CD4-positive, alpha-beta T cell (primary cell): ENCODE data around the gene TMEM131. TPM values are rescaled to one million over a fixed set of nuclear protein-coding genes. Genes with fewer than 3 reads are reported as not detected.
A peak's percentile ranks its signal among the peaks of the same experiment; 100 is the strongest.
"Not testable (repeated sequence)": the region's sequence is repeated elsewhere in the genome, so short reads cannot be mapped to it uniquely, and the experiment has no call there.

Source experiments
- ATAC-seq: fragments of 200-7000 bp; cut with Tn5 transposase; one replicate; pipeline ENCODE4 v1.10.0; 2022; ENCODE audit warnings: mild to moderate bottlenecking; ENCODE audit not compliant: poor library complexity
- CTCF ChIA-PET: fragments of 350-600 bp; sonication (Branson Sonifier 250); formaldehyde crosslinking; loops from one replicate; lab custom pipeline; 2021; ENCODE audit warnings: antibody characterized with exemption, inconsistent platforms; lab: Charles Lee
- POLR2A ChIA-PET: fragments of 350-600 bp; sonication (Branson Sonifier 250); formaldehyde crosslinking; loops from one replicate; lab custom pipeline; 2021; ENCODE audit warnings: antibody characterized with exemption, inconsistent platforms; lab: Charles Lee
- DNase-seq, 14 experiments: peaks; one replicate each; pipeline ENCODE4 v3.0.0-alpha.2; 2013 to 2020; ENCODE audit warnings: mixed read lengths in 2 of 14
- H3K27ac ChIP-seq, 2 donors: one replicate each; pipeline versions ENCODE4 v1.5.1 to v1.7.0; 2013; ENCODE audit warnings: low read length in 2 of 2, low read depth in 1 of 2, mild to moderate bottlenecking in 1 of 2
- H3K27me3 ChIP-seq, 2 experiments: 1 replicate in 1 of 2; 2 replicates in 1 of 2; pipeline versions ENCODE4 v1.6.1 to v1.7.0; 2013; ENCODE audit warnings: low read length in 2 of 2, control low read depth in 1 of 2, mild to moderate bottlenecking in 1 of 2, moderate library complexity in 1 of 2; ENCODE audit not compliant: insufficient read depth in 2 of 2, control insufficient read depth in 1 of 2
- H3K36me3 ChIP-seq: one replicate; pipeline ENCODE4 v1.6.1; 2013; ENCODE audit warnings: low read length, control low read depth; ENCODE audit not compliant: insufficient read depth
- H3K4me1 ChIP-seq: one replicate; pipeline ENCODE4 v1.6.1; 2013; ENCODE audit warnings: low read length, control low read depth; ENCODE audit not compliant: insufficient read depth
- H3K4me3 ChIP-seq: one replicate; pipeline ENCODE4 v1.5.1; 2013; ENCODE audit warnings: mild to moderate bottlenecking, low read length, moderate library complexity
- H3K9me3 ChIP-seq, 2 experiments: 1 replicate in 1 of 2; 2 replicates in 1 of 2; pipeline versions ENCODE4 v1.6.1 to v1.7.0; 2013; ENCODE audit warnings: low read length in 2 of 2, mild to moderate bottlenecking in 2 of 2, control low read depth in 1 of 2, moderate library complexity in 1 of 2; ENCODE audit not compliant: control insufficient read depth in 1 of 2, insufficient read depth in 1 of 2
- H3K27ac Mint-ChIP-seq: one replicate; pipeline ENCODE4 v1.8.0; 2020; ENCODE audit warnings: mixed read lengths
- H3K27me3 Mint-ChIP-seq: one replicate; pipeline ENCODE4 v1.8.0; 2021; ENCODE audit warnings: mixed read lengths
- H3K36me3 Mint-ChIP-seq: one replicate; pipeline ENCODE4 v1.8.0; 2021; ENCODE audit warnings: low read depth, mixed read lengths
- H3K4me1 Mint-ChIP-seq: one replicate; pipeline ENCODE4 v1.8.0; 2021; ENCODE audit warnings: low read depth, mixed read lengths
- H3K4me3 Mint-ChIP-seq: one replicate; pipeline ENCODE4 v1.8.0; 2020; ENCODE audit warnings: mild to moderate bottlenecking, mixed read lengths
- H3K9me3 Mint-ChIP-seq: one replicate; pipeline ENCODE4 v1.8.0; 2020; ENCODE audit warnings: mixed read lengths
- intact Hi-C, 2 experiments: fragments of 100-400 bp; cut with DNase I in 1 of 2; cut with micrococcal nuclease in 1 of 2; formaldehyde crosslinking; loops; one replicate each; pipeline versions ENCODE4 v1.15.1 to v1.9.0; 2023 to 2025; cut with DNase I, micrococcal nuclease
- total RNA-seq, 174 experiments: library from RNA in 2 of 174; stranded (reverse) in 2 of 174; gene quantifications; one replicate each; pipeline ENCODE4 v1.2.3 and lab custom pipeline; 2021 to 2026
- TF ChIP-seq, protein P1 (sequence below): fragments of 200-600 bp; IDR thresholded peaks from one replicate; pipeline ENCODE4 v1.8.0; 2022; ENCODE audit warnings: antibody characterized with exemption, mild to moderate bottlenecking

Gene TMEM131
- total RNA-seq, 2 experiments from 2014 or later = 29.2 to 33.6 TPM

DNA sequence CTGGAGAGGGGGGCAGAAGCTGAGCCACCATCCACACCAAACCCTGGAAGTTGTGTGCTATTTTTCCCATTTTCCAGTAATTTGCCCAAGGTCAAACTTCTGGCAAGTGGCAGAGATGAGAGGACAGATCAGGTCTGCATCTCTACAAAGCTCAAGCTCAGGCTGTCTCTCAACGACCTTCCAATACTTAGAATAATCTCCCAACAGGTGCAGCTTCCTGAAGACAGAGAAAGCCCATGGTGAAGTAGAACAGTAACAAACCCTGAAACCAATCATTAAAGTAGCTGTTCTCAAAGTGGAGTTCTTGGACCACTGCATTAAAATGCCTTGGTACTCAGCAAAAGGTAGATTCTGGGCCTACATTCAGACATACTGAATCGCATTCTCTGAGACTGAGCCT, 37.6 kb downstream of the TMEM131 start:
- H3K4me1 Mint-ChIP-seq = peaks cover 86% of the 10 kb centered on the region
- H3K36me3 Mint-ChIP-seq = no peaks in the 10 kb centered on the region
- intact Hi-C loops = loop anchor here in 1 of 2 experiments (5.0 kb wide), 1 partner anchor 34 kb away; no protein-coding TSS in a partner anchor
- no peaks in the 10 kb centered on the region for H3K9me3 Mint-ChIP-seq
- Histone ChIP-seq H3K4me3 (no peak overlapping the region), H3K36me3 (no peaks in the 10 kb centered on the region), H3K9me3 (no peaks in the 10 kb centered on the region), H3K4me1 (peaks cover 6% of the 10 kb centered on the region), H3K27ac (no peak overlapping the region), H3K27me3 (no peaks in the 10 kb centered on the region)
- TF ChIP-seq, protein P1, sequence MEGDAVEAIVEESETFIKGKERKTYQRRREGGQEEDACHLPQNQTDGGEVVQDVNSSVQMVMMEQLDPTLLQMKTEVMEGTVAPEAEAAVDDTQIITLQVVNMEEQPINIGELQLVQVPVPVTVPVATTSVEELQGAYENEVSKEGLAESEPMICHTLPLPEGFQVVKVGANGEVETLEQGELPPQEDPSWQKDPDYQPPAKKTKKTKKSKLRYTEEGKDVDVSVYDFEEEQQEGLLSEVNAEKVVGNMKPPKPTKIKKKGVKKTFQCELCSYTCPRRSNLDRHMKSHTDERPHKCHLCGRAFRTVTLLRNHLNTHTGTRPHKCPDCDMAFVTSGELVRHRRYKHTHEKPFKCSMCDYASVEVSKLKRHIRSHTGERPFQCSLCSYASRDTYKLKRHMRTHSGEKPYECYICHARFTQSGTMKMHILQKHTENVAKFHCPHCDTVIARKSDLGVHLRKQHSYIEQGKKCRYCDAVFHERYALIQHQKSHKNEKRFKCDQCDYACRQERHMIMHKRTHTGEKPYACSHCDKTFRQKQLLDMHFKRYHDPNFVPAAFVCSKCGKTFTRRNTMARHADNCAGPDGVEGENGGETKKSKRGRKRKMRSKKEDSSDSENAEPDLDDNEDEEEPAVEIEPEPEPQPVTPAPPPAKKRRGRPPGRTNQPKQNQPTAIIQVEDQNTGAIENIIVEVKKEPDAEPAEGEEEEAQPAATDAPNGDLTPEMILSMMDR = no peak
- ChIA-PET CTCF (interaction anchor here (1.1 kb wide), 1 partner anchor 10 kb away, joined by 3 read pairs; no protein-coding TSS in a partner anchor), POLR2A (no interaction called here)
- ATAC-seq (no peak), DNase-seq (no peak)
- no peak overlapping the region for H3K4me3 Mint-ChIP-seq
- peak overlapping the region; percentile 31 for H3K27ac Mint-ChIP-seq
- no peaks in the 10 kb centered on the region for H3K27me3 Mint-ChIP-seq

DNA sequence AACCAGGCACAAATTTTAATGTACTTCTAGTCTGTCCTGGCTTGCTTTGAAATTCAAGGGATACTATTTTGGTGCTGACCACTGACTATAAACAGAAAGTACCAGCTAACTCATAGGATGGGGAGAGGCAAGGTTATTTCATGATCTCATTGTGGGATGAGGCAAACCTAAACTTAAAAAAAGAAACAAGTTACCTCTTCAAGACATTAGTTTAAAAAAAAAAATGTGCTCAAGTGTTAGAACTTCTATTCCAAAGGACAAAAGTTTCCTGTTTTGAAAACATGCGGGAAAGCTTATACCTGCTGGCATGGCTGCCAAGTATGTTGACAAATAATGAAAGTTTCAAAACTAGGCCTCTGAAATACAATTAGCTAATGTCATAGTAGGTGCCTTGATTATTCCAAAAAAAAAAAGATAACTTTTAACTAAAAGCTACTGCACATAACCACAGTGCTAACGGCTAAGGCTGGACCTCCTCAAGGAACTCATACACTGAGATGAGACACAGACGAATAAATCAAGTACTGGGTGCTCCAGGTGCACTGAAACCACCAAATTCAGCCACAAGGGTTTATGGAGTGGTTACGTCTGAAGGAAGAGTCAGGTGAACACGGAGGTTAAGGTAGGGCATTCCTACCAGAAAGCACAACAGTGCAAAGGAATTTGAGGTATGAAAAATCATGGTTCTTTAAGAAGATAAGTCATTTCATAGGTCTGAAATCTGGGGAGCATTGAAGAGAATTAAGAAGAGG, 38.1 kb downstream of the TMEM131 start:
- H3K27me3 Mint-ChIP-seq = no peaks in the 10 kb centered on the region
- H3K9me3 Mint-ChIP-seq = no peaks in the 10 kb centered on the region
- Histone ChIP-seq H3K4me3 (no peak overlapping the region), H3K9me3 (no peaks in the 10 kb centered on the region), H3K27me3 (no peaks in the 10 kb centered on the region), H3K4me1 (peaks cover 6% of the 10 kb centered on the region), H3K36me3 (no peaks in the 10 kb centered on the region), H3K27ac (no peak overlapping the region)
- DNase-seq = peak in 1 of 14 experiments; percentile 6
- TF ChIP-seq, protein P1 = no peak
- CTCF ChIA-PET = interaction anchor here (1.1 kb wide), 1 partner anchor 10 kb away, joined by 3 read pairs; no protein-coding TSS in a partner anchor
- peak overlapping the region; percentile 49 for H3K4me3 Mint-ChIP-seq
- H3K36me3 Mint-ChIP-seq = no peaks in the 10 kb centered on the region
- POLR2A ChIA-PET = no interaction called here
- peak overlapping the region; percentile 31 for H3K27ac Mint-ChIP-seq
- intact Hi-C loops = loop anchor here in 1 of 2 experiments (5.0 kb wide), 1 partner anchor 35 kb away; no protein-coding TSS in a partner anchor
- ATAC-seq = peak; percentile 66
- H3K4me1 Mint-ChIP-seq = peaks cover 84% of the 10 kb centered on the region

DNA sequence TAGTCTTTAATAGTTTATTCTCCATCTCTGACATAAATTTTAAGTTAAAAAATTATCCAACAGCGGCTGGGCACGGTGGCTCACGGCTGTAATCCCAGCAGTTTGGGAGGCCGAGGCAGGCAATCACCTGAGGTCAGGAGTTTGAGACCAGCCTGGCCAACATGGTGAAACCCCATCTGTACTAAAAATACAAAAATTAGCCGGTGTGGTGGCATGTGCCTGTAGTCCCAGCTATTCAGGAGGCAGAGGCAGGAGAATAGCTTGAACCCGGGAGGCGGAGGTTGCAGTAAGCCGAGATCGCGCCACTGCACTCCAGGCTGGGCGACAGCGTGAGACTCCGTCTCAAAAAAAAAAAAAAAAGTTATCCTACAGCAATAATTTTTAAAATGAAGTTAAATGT, 39.0 kb downstream of the TMEM131 start:
- H3K4me1 Mint-ChIP-seq = peaks cover 89% of the 10 kb centered on the region
- H3K36me3 Mint-ChIP-seq, H3K27me3 ChIP-seq, H3K4me1 ChIP-seq, H3K4me3 ChIP-seq, CTCF ChIA-PET, H3K27me3 Mint-ChIP-seq, H3K4me3 Mint-ChIP-seq, H3K9me3 Mint-ChIP-seq, POLR2A ChIA-PET, H3K27ac ChIP-seq, DNase-seq, H3K9me3 ChIP-seq, H3K36me3 ChIP-seq, H3K27ac Mint-ChIP-seq, ATAC-seq: not testable (repeated sequence)
- intact Hi-C loops = loop anchor here in 1 of 2 experiments (5.0 kb wide), 1 partner anchor 36 kb away; no protein-coding TSS in a partner anchor
